Measurements from ENCODE around the gene ARMC8.

DNA sequence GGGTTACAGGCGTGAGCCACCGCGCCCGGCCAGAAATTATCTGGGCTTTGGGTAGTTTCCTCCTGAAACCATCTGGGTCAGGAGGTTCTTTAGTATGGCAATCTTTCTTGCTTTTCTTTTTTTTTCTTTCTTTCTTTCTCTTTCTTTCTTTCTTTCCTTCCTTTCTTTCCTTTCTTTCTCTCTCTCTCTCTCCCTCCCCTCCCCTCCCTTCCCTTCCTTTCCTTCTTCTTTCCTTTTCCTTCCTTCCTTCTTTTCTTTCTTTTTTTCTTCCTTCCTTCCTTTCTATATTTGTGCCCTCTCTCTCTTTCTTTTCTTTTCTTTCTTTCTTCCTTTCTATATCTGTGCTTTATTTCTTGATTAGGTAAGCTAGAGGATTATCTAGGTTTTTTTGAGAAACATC lies 29.4 kb upstream of the ARMC8 start:
- TF ChIP-seq CTCF (IDR thresholded peaks at IDR 0.05), result no peak
- TF ChIP-seq POLR2A (IDR thresholded peaks at IDR 0.05), result no peak

Data from body of pancreas (tissue), 4 donors.